HT-29 (cell line): Measurements from ENCODE around the gene GABRD. TPM values are rescaled to one million over a fixed set of nuclear protein-coding genes. Genes with fewer than 3 reads are reported as not detected.

Source experiments
- DNase-seq: peaks from one replicate; pipeline ENCODE4 v3.0.0-alpha.2; 2015; ENCODE audit warnings: low spot score
- total RNA-seq: library from RNA; depleted of rRNA; stranded (reverse); fragments of >200 nt; shearing (Covaris generic); gene quantifications from 2 replicates; pipeline ENCODE4 v1.2.3, GENCODE V29; 2014

Gene GABRD
- total RNA-seq, 1 experiment from 2014 or later: not detected

- DNase-seq: no peak
These were observed 651 bp upstream of the GABRD start for GRCh38 chr1:2018217-2019171.

GRCh38 chr1:2019571-2020309 lies 595 bp downstream of the GABRD start:
- DNase-seq: no peak

- DNase-seq: no peak
These were observed 1.1 kb downstream of the GABRD start for GRCh38 chr1:2020310-2020655.

GRCh38 chr1:2021550-2021949 lies 2.4 kb downstream of the GABRD start:
- DNase-seq: no peak

- DNase-seq: no peak
These were observed 3.1 kb downstream of the GABRD start for GRCh38 chr1:2022063-2022770.

- DNase-seq: no peak
These were observed 4.0 kb downstream of the GABRD start for GRCh38 chr1:2023187-2023586.

- DNase-seq: no peak
These were observed 5.3 kb downstream of the GABRD start for GRCh38 chr1:2024451-2024850.

- no peak for DNase-seq
These were observed 5.7 kb downstream of the GABRD start for GRCh38 chr1:2024887-2025286.

- DNase-seq: no peak
These were observed 6.4 kb downstream of the GABRD start for GRCh38 chr1:2025491-2025981.

- no peak for DNase-seq
These were observed 8.9 kb downstream of the GABRD start for GRCh38 chr1:2027961-2028583.

GRCh38 chr1:2028870-2029560 lies 9.9 kb downstream of the GABRD start:
- DNase-seq: no peak

- DNase-seq: no peak
These were observed 10.4 kb downstream of the GABRD start for GRCh38 chr1:2029561-2029960.

GRCh38 chr1:2030076-2030871 lies 11.1 kb downstream of the GABRD start:
- DNase-seq: no peak

- no peak for DNase-seq
These were observed 12.7 kb downstream of the GABRD start for GRCh38 chr1:2031546-2032540.

GRCh38 chr1:2032737-2033136 lies 13.6 kb downstream of the GABRD start:
- DNase-seq: no peak

GRCh38 chr1:2033165-2033564 lies 14.0 kb downstream of the GABRD start:
- DNase-seq: no peak

- no peak for DNase-seq
These were observed 17.1 kb downstream of the GABRD start for GRCh38 chr1:2036287-2036686.

- no peak for DNase-seq
These were observed 18.3 kb downstream of the GABRD start for GRCh38 chr1:2037314-2037979.
